ENCODE data around the gene SPOCK3.

- no peak for TF ChIP-seq CTCF (IDR thresholded peaks at IDR 0.05; ENCODE audit: borderline replicate concordance, extremely low read depth, low read length, poor library complexity, severe bottlenecking)
- TF ChIP-seq EZH2 (IDR thresholded peaks at IDR 0.05; ENCODE audit: borderline replicate concordance, low read depth, low read length, severe bottlenecking), result no peak
Measured at GRCh38 chr4:167111092-167111491, 123.2 kb downstream of the SPOCK3 start.

Measured in DND-41 (cell line).